HepG2 (cell line): ENCODE data around the gene HSPA1A. TPM values are rescaled to one million over a fixed set of nuclear protein-coding genes. Genes with fewer than 3 reads are reported as not detected.

Source experiments
- ASH2L ChIP-seq: fragments of 300-600, 200-600 bp; sonication (generic); IDR thresholded peaks from 2 replicates; pipeline ENCODE4 v1.7.0; 2017; ENCODE audit warnings: low read depth, mild to moderate bottlenecking, moderate library complexity, mixed read lengths, low read length; ENCODE audit not compliant: insufficient read length
- CEBPG ChIP-seq: IDR thresholded peaks from 2 replicates; pipeline ENCODE4 v1.6.1; 2016
- ETV5 ChIP-seq: IDR thresholded peaks from 2 replicates; pipeline ENCODE4 v1.6.1; 2018; ENCODE audit warnings: missing biosample characterization, missing genetic modification reagents, inconsistent platforms, borderline replicate concordance
- GFI1 ChIP-seq: sonication (generic); formaldehyde crosslinking; IDR thresholded peaks from 2 replicates; pipeline ENCODE4 v1.5.0; 2020; ENCODE audit warnings: missing genetic modification reagents, mild to moderate bottlenecking, borderline replicate concordance
- IRF2 ChIP-seq: IDR thresholded peaks from 2 replicates; pipeline ENCODE4 v1.6.1; 2018; ENCODE audit warnings: missing genetic modification reagents, missing compliant biosample characterization
- KDM2A ChIP-seq: sonication (generic); formaldehyde crosslinking; IDR thresholded peaks from 2 replicates; pipeline ENCODE4 v1.4.0; 2020; ENCODE audit warnings: low read depth, missing genetic modification reagents, borderline replicate concordance
- LCORL ChIP-seq, 2 experiments: fragments of 450-650 bp in 1 of 2; sonication (generic) in 1 of 2; formaldehyde crosslinking in 1 of 2; IDR thresholded peaks; 2 replicates each; pipeline versions ENCODE4 v1.5.0 to v1.6.1; 2017 to 2020; ENCODE audit warnings: antibody characterized with exemption in 1 of 2, missing genetic modification reagents in 1 of 2
- MLX ChIP-seq: IDR thresholded peaks from 2 replicates; pipeline ENCODE4 v1.6.1; 2016
- NFIB ChIP-seq: sonication (generic); formaldehyde crosslinking; IDR thresholded peaks from 2 replicates; pipeline ENCODE4 v1.9.0; 2021; ENCODE audit warnings: missing genetic modification reagents, mild to moderate bottlenecking, borderline replicate concordance
- NONO ChIP-seq, 2 experiments: fragments of 450-650 bp in 1 of 2; sonication (generic) in 1 of 2; formaldehyde crosslinking in 1 of 2; IDR thresholded peaks in 1 of 2; conservative IDR thresholded peaks in 1 of 2; 2 replicates each; pipeline versions ENCODE4 v1.6.1 to v1.8.0; 2017 to 2022; ENCODE audit warnings: mild to moderate bottlenecking in 1 of 2, missing genetic modification reagents in 1 of 2, moderate library complexity in 1 of 2
- ONECUT2 ChIP-seq: sonication (generic); formaldehyde crosslinking; IDR thresholded peaks from 2 replicates; pipeline ENCODE4 v1.4.0; 2020; ENCODE audit warnings: missing genetic modification reagents
- PAWR ChIP-seq: sonication (generic); formaldehyde crosslinking; IDR thresholded peaks from 2 replicates; pipeline ENCODE4 v1.4.0; 2020; ENCODE audit warnings: missing genetic modification reagents, mild to moderate bottlenecking, borderline replicate concordance
- PCBP1 ChIP-seq: fragments of 200-400 bp; formaldehyde crosslinking; IDR thresholded peaks from 2 replicates; pipeline ENCODE4 v1.6.1; 2017; ENCODE audit warnings: mild to moderate bottlenecking, low read depth, low read length, borderline replicate concordance
- PTBP1 ChIP-seq: fragments of 200-400 bp; formaldehyde crosslinking; IDR thresholded peaks from 2 replicates; pipeline ENCODE4 v1.6.1; 2018; ENCODE audit warnings: low read length, low read depth; ENCODE audit not compliant: poor library complexity, severe bottlenecking
- SAP130 ChIP-seq: IDR thresholded peaks from 2 replicates; pipeline ENCODE4 v1.6.1; 2016; ENCODE audit warnings: low read depth
- SP4 ChIP-seq: sonication (generic); formaldehyde crosslinking; IDR thresholded peaks from 2 replicates; pipeline ENCODE4 v1.8.1; 2023; ENCODE audit warnings: mild to moderate bottlenecking, missing genetic modification reagents
- TCF7 ChIP-seq: sonication (generic); IDR thresholded peaks from 2 replicates; pipeline ENCODE4 v1.6.1; 2016; ENCODE audit warnings: antibody characterized with exemption, low read depth
- ZMYM3 ChIP-seq: sonication (generic); formaldehyde crosslinking; IDR thresholded peaks from 2 replicates; pipeline ENCODE4 v1.5.1; 2020; ENCODE audit warnings: mild to moderate bottlenecking, missing genetic modification reagents
- ZMYM4 ChIP-seq: sonication (generic); formaldehyde crosslinking; IDR thresholded peaks from 2 replicates; pipeline ENCODE4 v1.8.1; 2023; ENCODE audit warnings: mild to moderate bottlenecking, missing genetic modification reagents
- ZNF101 ChIP-seq: sonication (generic); formaldehyde crosslinking; IDR thresholded peaks from 2 replicates; pipeline ENCODE4 v1.4.0; 2020; ENCODE audit warnings: mild to moderate bottlenecking, low read depth, missing genetic modification reagents, borderline replicate concordance
- ZNF773 ChIP-seq: sonication (generic); formaldehyde crosslinking; IDR thresholded peaks from 2 replicates; pipeline ENCODE4 v1.4.0; 2020; ENCODE audit warnings: missing genetic modification reagents, borderline replicate concordance
- ZSCAN20 ChIP-seq: sonication (generic); formaldehyde crosslinking; IDR thresholded peaks from 2 replicates; pipeline ENCODE4 v1.4.0; 2020; ENCODE audit warnings: missing genetic modification reagents, mild to moderate bottlenecking, borderline replicate concordance
- polyA plus RNA-seq, 8 experiments: library from polyadenylated mRNA; depleted of rRNA in 3 of 8; stranded (reverse) in 7 of 8; unstranded in 1 of 8; fragments of >200 nt; fragmentation: Illumina TruSeq in 4 of 8; extraction: Trizol in 4 of 8; gene quantifications; 2 replicates each; pipeline versions ENCODE4 v1.2.1 to v1.2.3, GENCODE V29; 2011 to 2016; ENCODE audit warnings: low read depth in 4 of 8, missing spikeins in 1 of 8, mixed read lengths in 1 of 8; ENCODE audit not compliant: insufficient read depth in 1 of 8
- total RNA-seq, 5 experiments: library from RNA; depleted of rRNA; stranded (reverse); fragments of >200 nt; fragmentation: Illumina TruSeq; extraction: Trizol; gene quantifications; 2 replicates each; pipeline ENCODE4 v1.2.3, GENCODE V29; 2016; ENCODE audit warnings: low read depth in 1 of 5
- TF ChIP-seq, protein P1 (sequence below): sonication (generic); formaldehyde crosslinking; IDR thresholded peaks from 2 replicates; pipeline ENCODE4 v1.5.0; 2020; ENCODE audit warnings: missing genetic modification reagents, mild to moderate bottlenecking, borderline replicate concordance
- TF ChIP-seq, protein P2 (sequence below): sonication (generic); formaldehyde crosslinking; IDR thresholded peaks from 2 replicates; pipeline ENCODE4 v1.4.0; 2020; ENCODE audit warnings: mild to moderate bottlenecking, missing genetic modification reagents
- TF ChIP-seq, protein P3 (sequence below): sonication (generic); formaldehyde crosslinking; IDR thresholded peaks from 2 replicates; pipeline ENCODE4 v1.5.1; 2020; ENCODE audit warnings: missing genetic modification reagents, mild to moderate bottlenecking, borderline replicate concordance
- TF ChIP-seq, protein P4 (sequence below): sonication (generic); formaldehyde crosslinking; IDR thresholded peaks from 2 replicates; pipeline ENCODE4 v1.5.1; 2020; ENCODE audit warnings: missing genetic modification reagents, mild to moderate bottlenecking, borderline replicate concordance

The HSPA1A gene
- total and polyA plus RNA-seq, 2 of the 13 experiments (the other 11 are each of a cell fraction or from before 2014, with no cell fraction given): 44.5 to 85.0 TPM

DNA sequence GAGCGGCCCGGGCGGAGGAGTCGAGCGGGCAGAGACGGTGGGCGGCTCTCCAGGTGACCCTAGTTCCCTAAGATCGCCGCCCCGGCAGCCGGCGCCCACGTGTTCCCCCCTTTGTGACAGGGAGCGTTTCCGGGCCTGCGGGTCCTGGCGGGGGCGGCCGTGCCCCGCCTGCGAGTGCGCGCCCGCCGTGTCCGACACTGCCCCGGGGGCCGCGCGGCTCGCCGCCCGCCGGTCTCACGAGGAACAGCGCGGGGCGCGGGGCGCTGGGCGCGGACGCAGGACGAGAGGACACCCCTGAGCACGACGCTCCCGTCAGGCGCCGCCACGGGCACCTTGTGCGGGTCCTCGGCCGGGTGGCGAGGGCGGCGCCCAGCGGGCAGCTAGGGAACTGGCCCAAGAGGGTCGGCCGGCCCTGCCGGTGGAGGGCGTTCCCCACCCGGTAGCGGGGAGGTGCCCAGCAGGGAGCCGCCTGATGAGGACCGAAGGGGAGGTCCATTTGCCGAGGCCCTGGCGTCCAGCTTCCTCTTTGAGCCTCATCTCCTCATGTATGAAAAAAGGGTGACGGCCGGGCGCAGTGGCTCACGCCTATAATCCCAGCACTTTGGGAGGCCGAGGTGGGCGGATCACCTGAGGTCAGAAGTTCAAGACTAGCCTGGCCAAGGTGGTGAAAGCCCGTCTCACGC, 19.6 kb upstream of the HSPA1A start, which contains the start of gene VARS1 (continued):
- TF ChIP-seq NONO (IDR thresholded peaks at IDR 0.05) (no peak), NONO (CRISPR knock-in tag; conservative IDR thresholded peaks at IDR 0.05) (peak; percentile 94), MLX (peak; percentile 17; the same call in 1 of the 2 replicates), CEBPG (CRISPR knock-in tag) (no peak), LCORL (IDR thresholded peaks at IDR 0.05) (no peak), LCORL (CRISPR knock-in tag; IDR thresholded peaks at IDR 0.05) (peak; percentile 93), ZMYM3 (peak; percentile 94), ONECUT2 (CRISPR knock-in tag) (no peak), ASH2L (peak; percentile 44), IRF2 (peak; percentile 78), ZMYM4 (peak; percentile 92), KDM2A (CRISPR knock-in tag) (peak; percentile 71), ZNF773 (CRISPR knock-in tag) (peak; percentile 86; the same call in 1 of the 2 replicates), SP4 (CRISPR knock-in tag) (peak; percentile 90), PAWR (CRISPR knock-in tag) (no peak; the same call in 1 of the 2 replicates), PTBP1 (no peak), NFIB (CRISPR knock-in tag) (no peak), GFI1 (CRISPR knock-in tag) (0 out of 2 replicates have a peak, but pooled peaks have one; percentile 46), ETV5 (CRISPR knock-in tag) (peak; percentile 7), ZSCAN20 (CRISPR knock-in tag) (no peak), PCBP1 (no peak), TCF7 (no peak), SAP130 (CRISPR knock-in tag) (peak; percentile 98), ZNF101 (no peak)
- TF ChIP-seq, protein P1, sequence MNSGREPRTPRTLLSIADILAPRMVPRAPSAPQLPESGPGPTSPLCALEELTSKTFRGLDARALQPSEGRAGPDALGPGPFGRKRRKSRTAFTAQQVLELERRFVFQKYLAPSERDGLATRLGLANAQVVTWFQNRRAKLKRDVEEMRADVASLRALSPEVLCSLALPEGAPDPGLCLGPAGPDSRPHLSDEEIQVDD: peak; percentile 8; the same call in 1 of the 2 replicates
- TF ChIP-seq, protein P2, sequence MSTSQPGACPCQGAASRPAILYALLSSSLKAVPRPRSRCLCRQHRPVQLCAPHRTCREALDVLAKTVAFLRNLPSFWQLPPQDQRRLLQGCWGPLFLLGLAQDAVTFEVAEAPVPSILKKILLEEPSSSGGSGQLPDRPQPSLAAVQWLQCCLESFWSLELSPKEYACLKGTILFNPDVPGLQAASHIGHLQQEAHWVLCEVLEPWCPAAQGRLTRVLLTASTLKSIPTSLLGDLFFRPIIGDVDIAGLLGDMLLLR: peak; percentile 99
- TF ChIP-seq, protein P3, sequence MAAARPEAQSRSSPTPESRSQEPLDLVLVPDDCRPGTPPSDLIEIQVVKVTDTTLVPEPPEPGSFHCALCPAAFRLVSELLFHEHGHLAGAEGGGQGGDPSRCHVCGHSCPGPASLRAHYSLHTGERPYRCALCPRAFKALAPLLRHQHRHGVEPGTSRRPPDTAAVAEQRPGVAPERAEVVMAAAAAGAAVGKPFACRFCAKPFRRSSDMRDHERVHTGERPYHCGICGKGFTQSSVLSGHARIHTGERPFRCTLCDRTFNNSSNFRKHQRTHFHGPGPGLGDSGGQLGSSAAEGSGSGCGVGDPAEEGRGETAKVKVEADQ (CRISPR knock-in tag): peak; percentile 95
- TF ChIP-seq, protein P4, sequence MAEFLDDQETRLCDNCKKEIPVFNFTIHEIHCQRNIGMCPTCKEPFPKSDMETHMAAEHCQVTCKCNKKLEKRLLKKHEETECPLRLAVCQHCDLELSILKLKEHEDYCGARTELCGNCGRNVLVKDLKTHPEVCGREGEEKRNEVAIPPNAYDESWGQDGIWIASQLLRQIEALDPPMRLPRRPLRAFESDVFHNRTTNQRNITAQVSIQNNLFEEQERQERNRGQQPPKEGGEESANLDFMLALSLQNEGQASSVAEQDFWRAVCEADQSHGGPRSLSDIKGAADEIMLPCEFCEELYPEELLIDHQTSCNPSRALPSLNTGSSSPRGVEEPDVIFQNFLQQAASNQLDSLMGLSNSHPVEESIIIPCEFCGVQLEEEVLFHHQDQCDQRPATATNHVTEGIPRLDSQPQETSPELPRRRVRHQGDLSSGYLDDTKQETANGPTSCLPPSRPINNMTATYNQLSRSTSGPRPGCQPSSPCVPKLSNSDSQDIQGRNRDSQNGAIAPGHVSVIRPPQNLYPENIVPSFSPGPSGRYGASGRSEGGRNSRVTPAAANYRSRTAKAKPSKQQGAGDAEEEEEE (CRISPR knock-in tag): no peak
